OCI-LY3 (cell line): Measurements from ENCODE around the gene PPIP5K2.

Source experiments
- H2AFZ ChIP-seq: fragments of 200-600, 300-600 bp; shearing (Covaris generic); 2 replicates; pipeline ENCODE4 v1.6.0; 2014; ENCODE audit warnings: antibody characterized with exemption, low read depth, low read length
- H3K27ac ChIP-seq: fragments of 200-600, 300-600 bp; sonication (generic); 2 replicates; pipeline ENCODE4 v1.5.1; 2014; ENCODE audit warnings: mild to moderate bottlenecking, low read length, moderate library complexity, mixed read lengths
- H3K27me3 ChIP-seq: fragments of 200-600, 300-600 bp; sonication (generic); 2 replicates; pipeline ENCODE4 v1.6.1; 2014; ENCODE audit warnings: low read depth, low read length, mixed read lengths
- H3K36me3 ChIP-seq: fragments of 200-600, 300-600 bp; sonication (generic); replicated peaks from 2 replicates; pipeline ENCODE3; 2014; ENCODE audit warnings: low read depth, low read length, mixed read lengths
- H3K4me1 ChIP-seq: fragments of 300-600, 200-600 bp; sonication (generic); 2 replicates; pipeline ENCODE4 v1.6.1; 2014; ENCODE audit warnings: low read length, mixed read lengths
- H3K4me2 ChIP-seq: fragments of 200-600, 300-600 bp; sonication (generic); 2 replicates; pipeline ENCODE4 v1.6.1; 2014; ENCODE audit warnings: low read length, mixed read lengths
- H3K4me3 ChIP-seq: fragments of 300-600, 200-600 bp; sonication (generic); 2 replicates; pipeline ENCODE4 v1.5.1; 2014; ENCODE audit warnings: antibody characterized with exemption, mild to moderate bottlenecking, low read length, moderate library complexity
- H3K79me2 ChIP-seq: fragments of 300-600, 200-600 bp; shearing (Covaris generic); 2 replicates; pipeline ENCODE4 v1.6.1; 2014; ENCODE audit warnings: mild to moderate bottlenecking, low read length, mixed read lengths
- H3K9ac ChIP-seq: fragments of 300-600, 200-600 bp; shearing (Covaris generic); 2 replicates; pipeline ENCODE4 v1.6.0; 2014; ENCODE audit warnings: mild to moderate bottlenecking, low read length, moderate library complexity
- H3K9me3 ChIP-seq: fragments of 200-600, 300-600 bp; shearing (Covaris generic); 2 replicates; pipeline ENCODE4 v1.6.1; 2014; ENCODE audit warnings: low read length, mixed read lengths; ENCODE audit not compliant: insufficient read depth
- H4K20me1 ChIP-seq: fragments of 200-600, 300-600 bp; sonication (generic); 2 replicates; pipeline ENCODE4 v1.6.1; 2016; ENCODE audit warnings: low read length, mixed read lengths; ENCODE audit not compliant: insufficient read depth
- EZH2phosphoT487 ChIP-seq: fragments of 200-600 bp; shearing (Covaris generic); IDR thresholded peaks from 2 replicates; pipeline ENCODE4 v1.6.1; 2018; ENCODE audit warnings: antibody characterized with exemption, mixed run types, low read depth
- TF ChIP-seq, protein P1 (sequence below): fragments of 200-600, 300-600 bp; sonication (generic); IDR thresholded peaks from 2 replicates; pipeline ENCODE4 v1.5.1; 2014; ENCODE audit warnings: antibody characterized with exemption, low read length, low read depth

PPIP5K2 gene

DNA sequence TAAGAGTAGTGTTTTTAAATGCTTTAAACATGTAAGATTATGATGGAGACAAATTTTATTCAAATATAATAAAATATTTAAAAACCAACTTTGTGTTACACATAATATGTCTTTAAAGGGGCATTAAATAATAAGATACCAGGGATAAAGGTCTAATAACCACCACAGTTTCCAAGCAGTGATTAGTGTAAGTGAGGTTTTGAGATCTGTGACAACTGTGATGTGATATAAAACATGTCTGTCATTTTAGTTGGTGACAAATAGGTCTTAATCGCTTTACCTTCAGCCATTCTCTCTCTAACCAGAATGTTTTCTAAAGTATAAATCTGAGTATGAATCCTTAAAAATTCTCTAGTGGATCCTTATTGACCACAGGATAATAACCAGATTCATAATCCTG lies 28.1 kb downstream of the PPIP5K2 start:
- H3K4me3 ChIP-seq = no peak overlapping the region
- H2AFZ ChIP-seq = no peak overlapping the region
- H3K27ac ChIP-seq = no peak overlapping the region
- H3K4me1 ChIP-seq = no peaks in the 10 kb centered on the region; the same call in 1 of the 2 replicates
- no peaks in the 10 kb centered on the region for H4K20me1 ChIP-seq
- no peak overlapping the region for H3K4me2 ChIP-seq
- TF ChIP-seq, protein P1, sequence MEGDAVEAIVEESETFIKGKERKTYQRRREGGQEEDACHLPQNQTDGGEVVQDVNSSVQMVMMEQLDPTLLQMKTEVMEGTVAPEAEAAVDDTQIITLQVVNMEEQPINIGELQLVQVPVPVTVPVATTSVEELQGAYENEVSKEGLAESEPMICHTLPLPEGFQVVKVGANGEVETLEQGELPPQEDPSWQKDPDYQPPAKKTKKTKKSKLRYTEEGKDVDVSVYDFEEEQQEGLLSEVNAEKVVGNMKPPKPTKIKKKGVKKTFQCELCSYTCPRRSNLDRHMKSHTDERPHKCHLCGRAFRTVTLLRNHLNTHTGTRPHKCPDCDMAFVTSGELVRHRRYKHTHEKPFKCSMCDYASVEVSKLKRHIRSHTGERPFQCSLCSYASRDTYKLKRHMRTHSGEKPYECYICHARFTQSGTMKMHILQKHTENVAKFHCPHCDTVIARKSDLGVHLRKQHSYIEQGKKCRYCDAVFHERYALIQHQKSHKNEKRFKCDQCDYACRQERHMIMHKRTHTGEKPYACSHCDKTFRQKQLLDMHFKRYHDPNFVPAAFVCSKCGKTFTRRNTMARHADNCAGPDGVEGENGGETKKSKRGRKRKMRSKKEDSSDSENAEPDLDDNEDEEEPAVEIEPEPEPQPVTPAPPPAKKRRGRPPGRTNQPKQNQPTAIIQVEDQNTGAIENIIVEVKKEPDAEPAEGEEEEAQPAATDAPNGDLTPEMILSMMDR = no peak
- TF ChIP-seq EZH2phosphoT487 = no peak
- no peaks in the 10 kb centered on the region for H3K27me3 ChIP-seq
- no peaks in the 10 kb centered on the region for H3K79me2 ChIP-seq
- no peaks in the 10 kb centered on the region for H3K36me3 ChIP-seq
- no peak overlapping the region for H3K9ac ChIP-seq
- H3K9me3 ChIP-seq = no peaks in the 10 kb centered on the region

DNA sequence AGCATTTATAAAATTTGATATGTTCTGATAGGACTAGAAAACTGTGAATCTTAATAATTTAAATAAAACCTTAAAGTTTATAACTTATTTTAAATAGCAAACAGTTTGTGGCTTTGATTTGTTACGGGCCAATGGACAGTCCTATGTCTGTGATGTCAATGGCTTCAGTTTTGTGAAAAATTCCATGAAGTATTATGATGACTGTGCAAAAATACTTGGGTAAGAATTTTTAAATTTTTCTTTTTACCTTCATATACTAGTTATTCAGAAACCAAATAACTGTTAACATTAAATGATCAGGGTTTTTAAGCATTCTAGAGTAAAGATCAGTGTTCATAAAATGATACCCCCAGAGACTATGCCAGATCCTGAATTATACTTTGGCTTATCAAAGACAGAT lies 31.1 kb downstream of the PPIP5K2 start:
- Histone ChIP-seq H3K79me2 (no peaks in the 10 kb centered on the region), H3K9me3 (no peaks in the 10 kb centered on the region), H3K4me2 (no peak overlapping the region), H3K36me3 (no peaks in the 10 kb centered on the region), H4K20me1 (no peaks in the 10 kb centered on the region), H3K4me1 (no peaks in the 10 kb centered on the region; the same call in 1 of the 2 replicates), H2AFZ (no peak overlapping the region), H3K27me3 (no peaks in the 10 kb centered on the region), H3K9ac (no peak overlapping the region), H3K4me3 (no peak overlapping the region), H3K27ac (no peak overlapping the region)
- TF ChIP-seq, protein P1 = no peak
- TF ChIP-seq EZH2phosphoT487 = no peak

DNA sequence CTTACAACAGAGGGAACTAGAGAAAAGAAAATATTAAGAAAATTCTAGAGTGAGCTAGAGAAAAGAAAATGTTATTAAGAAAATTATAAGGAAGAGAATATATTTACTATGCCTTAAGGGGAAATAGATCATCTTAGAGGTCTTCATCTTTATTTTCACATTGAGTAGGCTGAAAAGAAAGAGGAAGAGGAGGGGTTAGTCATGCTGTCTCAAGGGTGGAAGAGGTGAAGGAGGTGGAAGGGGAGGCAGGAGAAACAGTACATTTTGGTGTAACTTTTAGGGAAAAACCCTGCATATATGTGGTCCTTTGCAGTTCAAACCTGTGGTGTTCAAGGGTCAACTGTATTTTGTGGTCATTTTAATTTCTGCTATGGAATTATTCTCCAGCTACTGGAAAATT lies 46.6 kb downstream of the PPIP5K2 start:
- Histone ChIP-seq H3K9ac (no peak overlapping the region), H3K4me3 (no peak overlapping the region), H3K9me3 (no peaks in the 10 kb centered on the region), H3K4me2 (peak overlapping the region; percentile 22; the same call in 1 of the 2 replicates), H3K27ac (peak overlapping the region; percentile 57), H2AFZ (no peak overlapping the region), H3K79me2 (no peaks in the 10 kb centered on the region), H4K20me1 (no peaks in the 10 kb centered on the region), H3K4me1 (peaks cover 12% of the 10 kb centered on the region), H3K27me3 (no peaks in the 10 kb centered on the region), H3K36me3 (peaks cover 6% of the 10 kb centered on the region)
- no peak for TF ChIP-seq EZH2phosphoT487
- TF ChIP-seq, protein P1 = no peak

DNA sequence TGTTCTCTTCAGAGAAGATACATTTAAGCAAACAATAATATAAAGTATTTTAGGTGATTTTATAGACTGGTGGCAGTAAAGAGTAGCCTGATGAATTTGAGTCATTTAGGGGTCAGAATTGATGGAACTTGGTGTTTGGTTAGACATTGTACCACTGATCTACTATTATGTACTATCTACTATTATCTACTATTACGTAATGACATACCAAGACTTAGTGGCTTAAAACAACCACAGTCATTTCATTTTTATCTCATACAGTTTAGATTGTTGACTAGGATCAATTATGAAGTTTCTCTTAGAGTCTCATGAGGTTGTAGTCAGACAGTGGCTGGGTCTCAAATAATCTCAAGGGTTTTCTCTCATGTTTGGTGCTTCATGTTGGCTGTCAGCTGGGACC lies 54.0 kb downstream of the PPIP5K2 start:
- Histone ChIP-seq H3K27ac (no peak overlapping the region), H3K27me3 (no peaks in the 10 kb centered on the region), H3K79me2 (no peaks in the 10 kb centered on the region), H4K20me1 (no peaks in the 10 kb centered on the region), H3K4me3 (no peak overlapping the region), H3K9ac (no peak overlapping the region), H3K4me1 (no peaks in the 10 kb centered on the region), H2AFZ (no peak overlapping the region), H3K36me3 (no peaks in the 10 kb centered on the region), H3K4me2 (no peak overlapping the region), H3K9me3 (no peaks in the 10 kb centered on the region)
- no peak for TF ChIP-seq EZH2phosphoT487
- TF ChIP-seq, protein P1 = no peak
